GM19099 (cell line): Measurements from ENCODE around the gene NFKBIZ.

Experiments used
- POLR2A ChIP-seq: IDR thresholded peaks from 3 replicates; pipeline ENCODE4 v1.6.1; 2011; ENCODE audit warnings: low read depth; ENCODE audit not compliant: insufficient read length; ENCODE audit errors: extremely low read depth

The NFKBIZ gene, protein sequence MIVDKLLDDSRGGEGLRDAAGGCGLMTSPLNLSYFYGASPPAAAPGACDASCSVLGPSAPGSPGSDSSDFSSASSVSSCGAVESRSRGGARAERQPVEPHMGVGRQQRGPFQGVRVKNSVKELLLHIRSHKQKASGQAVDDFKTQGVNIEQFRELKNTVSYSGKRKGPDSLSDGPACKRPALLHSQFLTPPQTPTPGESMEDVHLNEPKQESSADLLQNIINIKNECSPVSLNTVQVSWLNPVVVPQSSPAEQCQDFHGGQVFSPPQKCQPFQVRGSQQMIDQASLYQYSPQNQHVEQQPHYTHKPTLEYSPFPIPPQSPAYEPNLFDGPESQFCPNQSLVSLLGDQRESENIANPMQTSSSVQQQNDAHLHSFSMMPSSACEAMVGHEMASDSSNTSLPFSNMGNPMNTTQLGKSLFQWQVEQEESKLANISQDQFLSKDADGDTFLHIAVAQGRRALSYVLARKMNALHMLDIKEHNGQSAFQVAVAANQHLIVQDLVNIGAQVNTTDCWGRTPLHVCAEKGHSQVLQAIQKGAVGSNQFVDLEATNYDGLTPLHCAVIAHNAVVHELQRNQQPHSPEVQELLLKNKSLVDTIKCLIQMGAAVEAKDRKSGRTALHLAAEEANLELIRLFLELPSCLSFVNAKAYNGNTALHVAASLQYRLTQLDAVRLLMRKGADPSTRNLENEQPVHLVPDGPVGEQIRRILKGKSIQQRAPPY

DNA sequence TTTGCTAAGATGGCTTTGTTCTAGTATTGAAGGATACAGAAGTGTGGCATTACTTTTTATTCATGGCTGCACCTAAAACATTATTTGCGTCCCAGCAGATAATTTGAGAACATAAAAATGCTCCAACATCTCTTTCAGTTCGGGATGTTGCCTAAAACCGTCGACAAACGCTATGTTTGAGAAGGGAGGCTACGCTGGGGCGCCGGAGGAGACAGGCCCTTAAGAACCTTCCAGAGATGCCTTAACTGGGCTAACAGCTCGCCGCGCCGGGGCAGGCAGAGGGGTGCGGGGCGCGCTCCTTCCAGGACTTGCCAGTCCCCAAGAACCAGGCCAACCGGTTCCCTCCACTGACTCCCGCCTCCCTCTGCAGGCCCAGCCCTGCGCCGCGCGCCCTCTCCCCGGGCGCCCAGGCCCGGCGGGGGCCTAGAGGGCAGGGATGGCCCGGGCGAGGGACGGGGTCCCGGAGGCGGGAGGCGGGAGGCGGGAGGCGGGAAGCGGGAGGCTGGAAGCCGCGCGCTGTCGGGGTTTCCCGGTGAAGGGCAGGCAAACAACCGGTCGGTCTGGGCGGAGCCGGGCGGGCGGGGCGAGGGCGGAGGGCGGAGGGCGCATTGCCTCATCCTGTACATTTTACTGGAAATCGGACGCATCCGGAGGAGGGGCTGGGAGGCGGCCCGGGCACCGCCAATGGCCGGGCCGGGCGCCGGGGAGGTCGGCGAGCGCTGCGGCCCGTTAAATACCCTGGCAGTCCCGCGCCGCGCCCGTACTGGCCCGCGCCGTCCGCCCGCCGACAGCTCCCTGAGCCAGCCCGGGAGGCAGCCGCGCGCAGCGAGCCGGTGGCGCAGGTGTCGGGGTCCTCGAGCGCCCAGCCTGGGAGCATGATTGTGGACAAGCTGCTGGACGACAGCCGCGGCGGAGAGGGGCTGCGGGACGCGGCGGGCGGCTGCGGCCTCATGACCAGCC, at the start of gene NFKBIZ:
TSS of gene NFKBIZ (plus strand) at position 761 of the 960 bp plus-strand sequence. CDS start at position 876, 115 bp downstream.
- TF ChIP-seq POLR2A, result peak; percentile 99

DNA sequence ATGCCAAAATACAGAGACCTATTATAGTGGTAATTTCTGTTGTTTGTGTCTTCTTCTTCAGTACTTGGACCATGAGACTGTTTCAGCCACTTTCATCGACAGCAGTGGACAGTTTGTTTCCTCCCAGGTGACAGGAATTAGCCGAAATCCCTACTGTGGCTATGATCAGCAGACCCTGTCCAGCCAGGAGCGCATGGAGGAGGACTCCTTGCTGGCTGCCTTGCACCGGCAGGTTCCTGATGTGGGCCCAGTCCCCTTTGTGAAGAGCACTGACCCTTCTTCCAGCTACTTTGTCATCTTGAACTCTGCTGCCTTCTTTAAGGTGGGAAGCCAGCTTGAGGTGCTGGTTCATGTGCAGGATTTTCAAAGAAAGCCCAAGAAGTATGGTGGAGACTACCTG, 48.1 kb upstream of the NFKBIZ start:
- TF ChIP-seq POLR2A, result no peak

DNA sequence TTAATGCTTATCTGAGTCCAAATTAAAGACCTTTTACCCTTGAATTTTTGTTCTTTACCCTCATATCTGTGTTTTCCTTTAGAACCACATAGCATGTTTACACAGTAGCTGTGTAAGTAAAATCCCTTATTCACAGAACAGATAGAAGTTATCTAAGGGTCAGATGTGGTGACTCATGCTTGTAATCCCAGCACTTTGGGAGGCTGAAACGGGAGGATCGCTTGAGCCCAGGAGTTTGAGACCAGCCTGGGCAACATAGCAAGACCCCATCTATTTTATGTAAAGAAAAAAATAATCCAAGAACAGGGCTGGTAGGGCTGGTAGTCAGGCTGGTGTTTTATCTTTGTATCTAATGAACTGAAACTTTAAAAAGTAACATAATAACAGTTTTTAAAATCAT, 47.1 kb upstream of the NFKBIZ start:
- TF ChIP-seq POLR2A, result no peak

DNA sequence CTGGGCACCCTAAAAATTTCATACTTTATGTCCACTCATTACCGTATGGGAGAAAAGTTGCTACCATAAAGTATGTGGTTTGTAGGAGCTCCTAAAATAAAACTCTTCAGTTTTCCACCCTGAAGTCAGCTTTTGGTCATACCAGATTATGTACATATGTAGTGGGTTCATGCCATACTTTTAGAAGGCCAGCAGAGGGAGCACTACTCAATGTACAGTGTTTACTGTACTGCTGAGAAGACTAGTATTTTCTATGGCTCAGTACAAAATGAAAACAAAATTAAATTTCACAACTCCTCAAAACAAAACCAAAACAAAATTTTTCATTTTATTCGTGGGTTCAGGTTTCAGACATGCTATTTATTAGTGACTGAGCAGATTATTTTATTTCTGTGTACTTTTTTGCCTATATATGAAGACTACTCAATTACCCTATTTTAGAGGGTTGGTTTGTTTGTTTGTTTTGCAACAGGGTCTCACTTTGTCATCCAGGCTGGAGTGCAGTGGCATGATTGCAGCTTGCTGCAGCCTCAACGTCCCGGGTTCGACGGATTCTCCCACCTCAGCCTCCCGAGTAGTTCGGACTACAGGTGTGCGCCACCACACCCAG, 46.0 kb upstream of the NFKBIZ start:
- TF ChIP-seq POLR2A, result no peak

DNA sequence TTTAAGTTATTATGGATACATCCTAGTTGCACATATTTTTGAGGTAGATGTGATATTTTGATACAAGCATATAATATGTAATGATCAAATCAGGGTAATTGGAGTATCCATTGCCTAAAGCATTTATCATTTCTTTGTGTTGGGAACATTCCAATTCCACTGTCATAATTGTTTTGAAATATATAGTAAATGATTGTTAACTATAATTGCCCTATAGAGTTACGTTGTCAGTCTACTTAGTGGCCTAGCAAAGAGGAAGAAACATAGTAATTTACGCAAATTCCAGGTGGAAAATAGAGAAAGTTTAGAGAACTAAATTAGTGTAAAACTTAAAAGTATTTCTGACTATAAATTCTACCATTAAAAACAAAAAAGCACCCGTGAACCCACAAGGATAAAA, 45.4 kb upstream of the NFKBIZ start:
- TF ChIP-seq POLR2A, result no peak

DNA sequence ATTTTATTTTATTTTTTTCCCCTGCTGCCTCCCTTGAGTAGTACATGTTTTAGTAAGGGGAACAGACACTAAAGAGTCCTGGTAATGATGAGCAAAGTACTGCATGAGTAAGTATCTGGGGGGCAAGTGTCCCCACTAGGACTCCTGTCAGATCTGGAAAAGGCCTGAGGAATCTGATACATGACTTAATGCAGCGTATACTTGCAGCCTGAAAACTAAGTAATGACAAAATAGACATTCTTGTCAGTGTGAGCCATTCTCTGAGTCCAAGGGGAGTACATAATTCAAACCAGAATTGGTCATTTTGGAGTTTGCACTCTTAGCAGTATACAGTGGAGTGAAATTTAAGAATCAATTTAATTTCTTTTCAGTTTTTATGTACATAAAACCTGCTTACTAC, 42.8 kb upstream of the NFKBIZ start:
- no peak for TF ChIP-seq POLR2A

DNA sequence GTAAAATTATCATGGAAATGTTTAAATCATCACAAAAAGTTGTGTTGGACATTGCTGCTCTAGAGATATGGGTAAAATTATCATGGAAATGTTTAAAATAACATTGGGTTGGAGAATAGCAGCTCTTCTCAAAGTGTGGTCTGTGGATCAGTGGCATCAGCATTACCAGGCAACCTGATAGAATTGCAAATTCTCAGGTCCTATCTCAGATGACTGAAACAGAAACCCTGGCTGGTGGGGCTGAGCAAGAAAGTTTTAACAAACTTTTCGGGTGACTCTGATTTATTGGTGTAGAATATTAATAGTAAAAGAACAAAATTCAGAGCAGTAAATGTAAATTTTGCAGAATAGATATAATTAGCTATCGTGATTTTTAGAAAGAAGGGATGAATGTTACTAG, 41.4 kb upstream of the NFKBIZ start:
- TF ChIP-seq POLR2A, result no peak

DNA sequence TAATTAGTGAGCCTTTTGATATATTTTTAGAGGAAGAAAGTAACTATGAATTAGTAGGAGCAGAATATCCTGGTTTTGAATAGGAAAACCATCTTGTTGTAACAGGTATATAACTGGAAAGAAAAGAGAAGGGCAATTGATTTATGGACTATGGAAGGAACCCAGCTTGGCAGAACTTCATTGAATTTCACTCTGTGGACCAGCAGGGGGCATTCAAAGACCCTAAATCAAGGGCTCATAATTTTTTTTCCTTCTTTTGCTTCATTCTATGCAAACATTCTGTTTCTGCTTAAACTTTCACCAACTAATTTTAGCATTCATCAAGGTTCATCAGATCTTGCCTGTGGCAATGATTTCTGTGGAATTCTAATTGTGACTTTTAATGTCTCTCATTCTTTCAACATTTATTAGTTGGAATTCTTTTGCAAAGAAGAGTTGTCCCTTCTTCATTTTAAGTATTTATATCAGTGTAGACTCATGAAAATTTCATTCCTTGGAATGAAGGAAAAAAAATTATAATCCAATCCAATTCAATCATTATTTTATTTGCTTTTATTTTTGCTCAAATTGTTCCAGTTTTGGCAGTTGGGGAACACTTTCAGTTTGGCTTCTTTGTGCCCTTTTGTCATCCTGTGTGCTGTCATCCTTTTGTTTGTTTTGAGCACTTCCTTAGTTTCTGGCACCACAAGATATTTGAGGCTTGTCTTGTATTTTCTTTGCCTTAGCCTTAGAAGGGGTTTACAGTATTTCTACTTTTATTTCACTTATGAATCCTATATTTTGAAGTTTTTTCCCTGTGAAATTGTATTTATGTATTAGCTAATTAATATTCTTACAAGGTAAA, 39.9 kb upstream of the NFKBIZ start:
- TF ChIP-seq POLR2A, result no peak

DNA sequence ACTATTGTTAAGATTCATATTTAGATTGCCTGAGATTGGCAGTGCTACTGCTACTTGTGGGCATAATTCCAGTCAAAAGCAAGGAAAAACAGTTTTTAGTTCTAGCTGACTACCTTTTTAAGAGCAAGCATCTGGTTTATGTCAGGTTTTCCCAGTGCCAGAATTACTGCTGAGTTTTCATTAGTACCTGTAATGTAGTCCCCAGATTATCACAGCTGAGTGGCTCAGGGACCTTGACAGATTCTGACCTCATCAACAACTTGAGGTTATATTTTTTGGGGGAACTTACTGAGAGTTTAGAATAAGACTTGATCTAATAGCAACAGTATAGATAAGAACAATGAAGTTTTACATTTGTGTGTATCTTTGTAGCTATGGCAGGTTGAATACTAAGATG, 39.3 kb upstream of the NFKBIZ start:
- no peak for TF ChIP-seq POLR2A

DNA sequence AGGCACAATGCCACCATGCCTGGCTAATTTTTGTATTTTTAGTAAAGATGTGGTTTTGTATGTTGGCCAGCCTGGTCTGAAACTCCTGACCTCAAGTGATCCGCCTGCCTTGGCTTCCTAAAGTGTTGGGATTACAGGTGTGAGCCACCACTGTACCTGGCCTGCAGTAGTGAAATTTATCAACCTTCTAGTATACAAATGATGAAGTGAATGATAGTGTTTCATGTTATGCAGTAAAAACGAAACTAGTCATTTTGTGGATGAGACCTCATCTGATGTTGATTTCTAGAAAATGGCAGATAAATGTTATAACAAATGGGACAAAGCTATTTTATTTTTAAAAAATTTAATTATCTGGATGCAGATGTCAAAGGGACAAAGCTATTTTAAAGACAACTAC, 37.4 kb upstream of the NFKBIZ start:
- TF ChIP-seq POLR2A, result no peak

DNA sequence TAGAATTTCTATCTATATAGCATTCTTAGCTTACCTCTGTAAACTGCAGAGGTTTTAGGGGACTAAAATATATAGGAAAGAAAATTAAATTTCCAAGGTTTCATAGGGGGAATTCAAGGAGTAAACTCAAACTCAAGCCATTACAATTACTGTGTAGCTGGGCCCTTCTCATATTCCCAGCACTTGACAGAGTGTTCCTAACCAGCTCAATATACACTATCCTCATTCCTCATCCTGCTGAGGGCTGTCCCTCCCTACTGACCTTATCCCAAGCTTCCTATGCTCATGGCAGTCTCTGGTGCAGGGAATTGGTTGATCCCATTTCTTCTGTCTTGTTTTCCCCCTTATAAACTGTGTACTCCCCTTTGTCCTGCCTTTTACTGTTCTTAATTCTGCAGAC, 36.4 kb upstream of the NFKBIZ start:
- TF ChIP-seq POLR2A, result no peak

DNA sequence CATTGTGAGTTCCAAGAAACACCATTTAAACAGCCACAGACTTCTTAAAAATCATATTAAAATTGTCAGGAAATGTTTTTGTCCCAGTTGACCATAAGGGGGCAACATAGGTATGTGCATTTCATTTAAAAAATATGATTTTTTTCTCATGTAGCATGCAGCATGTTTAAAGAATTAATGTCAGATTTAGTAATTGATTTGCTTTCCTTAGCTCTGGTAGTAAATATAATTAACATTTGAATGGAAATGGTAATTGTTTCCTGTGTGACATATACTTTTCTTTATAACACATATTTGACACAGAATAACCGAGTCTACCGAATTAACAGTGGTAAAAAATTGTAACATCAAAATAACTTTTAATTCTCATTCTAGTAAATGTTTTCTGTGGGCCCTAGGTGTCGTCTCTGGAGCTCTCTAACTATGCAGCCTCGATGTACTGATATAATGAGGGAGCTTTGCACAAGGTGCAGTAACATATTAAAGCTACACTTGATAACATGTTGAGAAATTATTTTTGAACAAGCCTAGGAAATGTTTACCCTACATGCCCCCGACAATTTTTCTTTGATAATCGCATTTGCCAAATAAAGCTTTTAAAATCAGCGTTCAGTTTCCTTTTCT, 35.4 kb upstream of the NFKBIZ start:
- no peak for TF ChIP-seq POLR2A

DNA sequence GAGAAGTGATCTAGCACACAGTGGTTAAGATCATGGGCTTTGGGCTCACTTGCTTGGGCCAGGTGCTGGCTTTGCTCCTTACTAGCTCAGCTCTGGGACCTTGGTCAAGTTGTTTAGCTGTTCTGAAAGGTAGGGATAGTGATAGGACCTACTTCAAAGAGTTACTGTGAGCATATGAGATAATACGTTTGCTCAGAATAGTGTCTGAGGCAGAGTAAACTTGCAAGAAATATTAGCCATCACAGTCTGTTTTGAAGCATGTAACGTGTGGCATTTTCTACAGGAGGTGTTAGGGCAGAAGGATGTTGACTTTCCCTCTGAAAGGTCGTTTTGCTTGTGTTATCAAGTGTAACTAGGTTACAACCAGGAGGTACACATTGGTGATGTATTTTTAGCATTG, 34.5 kb upstream of the NFKBIZ start:
- TF ChIP-seq POLR2A, result no peak
